GM23248 (cell line): ENCODE data around the gene IGF2.

ENCODE experiments used
- EZH2 ChIP-seq: fragments of 200-600 bp; sonication (generic); IDR thresholded peaks from 2 replicates; pipeline ENCODE4 v1.6.1; 2018; ENCODE audit warnings: antibody characterized with exemption, mild to moderate bottlenecking; ENCODE audit not compliant: insufficient read depth, poor library complexity, severe bottlenecking
- EZH2phosphoT487 ChIP-seq: fragments of 200-600 bp; sonication (generic); IDR thresholded peaks from 2 replicates; pipeline ENCODE4 v1.6.1; 2018; ENCODE audit warnings: antibody characterized with exemption, moderate library complexity, mild to moderate bottlenecking, low read depth; ENCODE audit not compliant: insufficient read depth

GRCh38 chr11:2172676-2173075 lies 33.5 kb upstream of the IGF2 start:
- no peak for TF ChIP-seq EZH2
- no peak for TF ChIP-seq EZH2phosphoT487
